ENCODE measurements around the gene TDO2. TPM values are rescaled to one million over a fixed set of nuclear protein-coding genes. Genes with fewer than 3 reads are reported as not detected.

The TDO2 gene
- total RNA-seq, 1 donor, result 1.4 TPM

Other genes with a start within 250 kb of the TDO2 start
- gene GUCY1A1, start 236.8 kb upstream of the TDO2 start, total RNA-seq, result 0.29 TPM in 1 of 2 replicates, not detected in the other
- 1.1 and 2.9 TPM in 2 replicates for gene GUCY1B1, start 144.7 kb upstream of the TDO2 start, total RNA-seq
- gene ASIC5, start 37.4 kb upstream of the TDO2 start, total RNA-seq, result not detected in 2 replicates
- 25.0 and 33.0 TPM in 2 replicates for gene CTSO, start 50.2 kb downstream of the TDO2 start, total RNA-seq